Measurements from ENCODE around the gene DNAJC11.
"Not testable (repeated sequence)": the region's sequence is repeated elsewhere in the genome, so short reads cannot be mapped to it uniquely, and the experiment has no call there.

Gene DNAJC11

GRCh38 chr1:6695868-6696267 is 5.7 kb downstream of the DNAJC11 start:
- no peak for DNase-seq

- no peak for DNase-seq
Observed at GRCh38 chr1:6694121-6694713, 7.4 kb downstream of the DNAJC11 start.

DNA sequence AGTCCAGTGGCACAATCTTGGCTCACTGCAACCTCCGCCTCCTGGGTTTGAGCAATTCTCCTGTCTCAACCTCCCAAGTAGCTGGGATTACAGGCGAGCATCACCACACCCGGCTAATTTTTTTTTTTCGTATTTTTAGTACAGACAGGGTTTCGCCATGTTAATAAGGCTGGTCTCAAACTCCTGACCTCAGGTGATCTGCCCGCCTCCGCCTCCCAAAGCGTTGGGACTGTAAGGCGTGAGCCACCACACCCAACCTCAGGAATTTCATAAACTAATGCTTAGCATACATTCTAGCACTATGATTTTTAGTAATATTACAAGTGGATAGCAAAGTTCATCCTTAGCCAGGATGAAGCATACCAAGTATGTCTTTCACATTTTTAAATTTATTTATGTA is 8.7 kb downstream of the DNAJC11 start:
- DNase-seq = no peak

- no peak for DNase-seq
Observed at GRCh38 chr1:6691507-6691906, 10.1 kb downstream of the DNAJC11 start.

DNA sequence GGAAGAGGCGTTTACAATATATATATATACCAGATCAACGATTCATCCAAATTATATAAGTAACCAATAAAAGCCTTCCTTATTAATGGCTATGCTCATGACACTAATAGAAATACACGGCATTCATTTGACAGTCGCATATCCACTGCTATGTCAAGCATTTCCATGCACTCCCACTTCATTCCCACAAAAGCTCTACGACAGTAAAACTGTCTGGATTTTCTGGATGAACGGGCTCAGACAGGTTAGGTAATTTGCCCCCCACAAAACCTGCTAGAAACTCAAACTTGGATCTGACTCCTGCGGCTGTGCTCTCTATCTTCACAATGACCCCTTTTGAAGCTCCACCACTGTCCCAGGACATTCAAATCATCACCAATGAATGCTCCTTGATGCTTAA is 11.4 kb downstream of the DNAJC11 start:
- no peak for DNase-seq

DNA sequence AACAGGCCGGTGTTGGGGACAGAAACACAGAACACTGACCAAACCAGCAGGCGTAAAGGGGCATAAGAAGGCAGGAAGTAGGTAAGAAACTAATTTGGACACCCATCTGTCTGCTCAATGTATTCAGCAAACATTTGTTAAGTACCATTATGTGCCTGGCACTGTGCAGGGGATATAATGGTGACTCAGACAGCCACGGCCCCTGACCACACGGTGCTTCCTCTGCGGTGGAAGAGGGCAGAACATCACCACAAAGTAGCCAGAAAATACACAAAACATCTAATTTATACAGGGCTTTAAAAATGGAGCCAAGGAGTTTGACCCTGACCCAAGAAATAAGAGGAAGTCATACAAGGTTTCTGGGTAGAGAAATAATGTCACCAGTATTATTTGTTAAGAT is 12.9 kb downstream of the DNAJC11 start:
- DNase-seq = no peak

DNA sequence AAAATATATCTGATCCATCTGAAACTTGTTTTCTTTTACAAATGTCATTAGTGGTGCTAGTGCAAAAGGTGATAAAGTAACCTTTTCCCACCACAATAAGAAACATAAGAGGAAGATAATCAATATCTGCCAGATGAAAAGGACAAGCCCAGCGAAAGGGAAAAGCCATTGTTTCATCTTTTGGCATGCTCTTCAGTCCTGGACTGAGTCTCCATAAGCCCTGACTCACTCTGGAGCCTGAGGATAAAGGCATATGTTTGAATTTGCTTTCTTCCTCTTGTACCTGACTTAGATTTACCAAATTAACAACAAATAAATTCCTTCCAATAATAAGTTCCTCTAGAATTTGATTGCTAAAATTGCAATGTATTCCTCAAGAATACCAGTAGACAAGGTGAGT is 13.6 kb downstream of the DNAJC11 start:
- no peak for DNase-seq

GRCh38 chr1:6686294-6686693 is 15.3 kb downstream of the DNAJC11 start:
- no peak for DNase-seq

GRCh38 chr1:6685381-6685780 is 16.2 kb downstream of the DNAJC11 start:
- DNase-seq = no peak

DNA sequence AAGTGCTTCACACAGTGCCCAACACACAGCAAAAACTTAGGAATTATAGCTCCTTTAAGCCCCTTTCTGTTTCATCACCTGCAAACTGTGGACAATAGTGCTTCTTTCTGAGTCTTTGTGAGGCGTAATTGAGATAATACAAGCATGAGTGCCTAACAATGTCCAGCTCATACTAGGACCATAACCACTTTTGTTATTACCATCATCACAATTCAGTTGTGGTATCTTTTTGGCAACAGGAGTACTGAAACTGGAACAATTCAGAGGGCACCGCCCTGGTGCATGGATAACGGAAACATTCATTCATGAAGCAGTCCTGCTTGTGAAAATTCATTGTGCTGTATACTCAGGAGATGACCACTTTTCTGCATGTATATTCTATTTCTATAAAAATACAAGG is 18.2 kb downstream of the DNAJC11 start:
- DNase-seq = no peak

- DNase-seq = no peak
Observed at GRCh38 chr1:6675941-6676340, 25.7 kb downstream of the DNAJC11 start.

GRCh38 chr1:6674771-6675170 is 26.8 kb downstream of the DNAJC11 start:
- DNase-seq = no peak

GRCh38 chr1:6673816-6674398 is 27.7 kb downstream of the DNAJC11 start:
- no peak for DNase-seq

GRCh38 chr1:6672558-6672957 is 29.1 kb downstream of the DNAJC11 start:
- DNase-seq = no peak

- no peak for DNase-seq
Observed at GRCh38 chr1:6668503-6668902, 33.1 kb downstream of the DNAJC11 start.

DNA sequence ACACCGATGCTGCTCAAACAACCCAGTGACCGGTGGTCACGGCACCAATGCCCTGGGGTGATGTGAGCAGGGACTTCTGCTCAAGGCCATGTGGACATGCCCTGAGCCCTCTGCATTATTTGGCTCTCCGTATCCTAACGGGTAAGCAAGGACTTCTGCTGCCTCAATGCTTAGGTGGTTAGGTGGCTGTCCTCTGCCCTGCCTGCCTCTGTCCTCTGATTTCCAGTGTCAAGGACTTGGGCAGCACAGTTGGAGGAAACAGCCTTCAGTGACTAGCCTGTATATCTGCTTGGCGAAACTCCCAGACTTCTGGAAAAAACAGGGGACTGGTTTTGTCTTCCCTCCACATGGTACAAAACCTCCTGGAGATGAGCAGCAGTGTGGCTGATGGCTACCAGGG is 34.5 kb downstream of the DNAJC11 start:
- no peak for DNase-seq

DNA sequence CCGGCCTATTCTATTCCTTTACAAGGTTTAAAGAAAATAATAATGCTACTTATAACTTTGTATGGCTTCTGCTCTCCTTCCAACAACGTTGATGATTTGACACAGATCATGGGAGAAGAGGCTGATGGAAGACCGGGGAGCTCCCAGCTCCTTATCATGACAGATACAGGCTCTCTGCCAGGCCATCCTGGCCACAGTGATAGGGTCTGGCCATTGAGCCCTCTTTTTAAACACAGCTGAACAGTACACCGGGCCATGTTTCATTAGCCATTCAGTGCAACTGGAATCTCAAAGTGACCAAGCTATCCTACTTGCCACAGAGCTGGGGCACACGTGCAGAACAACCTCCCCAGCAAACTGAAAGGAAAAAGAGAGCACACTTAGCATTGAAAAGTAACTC is 34.9 kb downstream of the DNAJC11 start:
- no peak for DNase-seq

DNA sequence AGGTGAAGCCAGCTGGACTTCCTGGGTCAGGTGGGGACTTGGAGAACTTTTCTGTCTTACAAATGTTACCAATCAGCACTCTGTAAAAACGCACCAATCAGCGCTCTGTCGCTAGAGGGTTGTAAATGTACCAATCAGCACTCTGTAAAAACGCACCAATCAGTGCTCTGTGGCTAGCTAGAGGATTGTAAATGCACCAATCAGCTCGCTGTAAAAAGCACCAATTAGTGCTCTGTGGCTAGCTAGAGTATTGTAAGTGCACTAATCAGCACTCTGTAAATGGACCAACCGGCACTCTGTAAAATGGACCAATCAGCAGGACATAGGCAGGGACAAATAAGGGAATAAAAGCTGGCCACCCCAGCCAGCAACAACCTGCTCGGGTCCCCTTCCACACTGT is 39.1 kb downstream of the DNAJC11 start:
- not testable (repeated sequence) for DNase-seq

DNA sequence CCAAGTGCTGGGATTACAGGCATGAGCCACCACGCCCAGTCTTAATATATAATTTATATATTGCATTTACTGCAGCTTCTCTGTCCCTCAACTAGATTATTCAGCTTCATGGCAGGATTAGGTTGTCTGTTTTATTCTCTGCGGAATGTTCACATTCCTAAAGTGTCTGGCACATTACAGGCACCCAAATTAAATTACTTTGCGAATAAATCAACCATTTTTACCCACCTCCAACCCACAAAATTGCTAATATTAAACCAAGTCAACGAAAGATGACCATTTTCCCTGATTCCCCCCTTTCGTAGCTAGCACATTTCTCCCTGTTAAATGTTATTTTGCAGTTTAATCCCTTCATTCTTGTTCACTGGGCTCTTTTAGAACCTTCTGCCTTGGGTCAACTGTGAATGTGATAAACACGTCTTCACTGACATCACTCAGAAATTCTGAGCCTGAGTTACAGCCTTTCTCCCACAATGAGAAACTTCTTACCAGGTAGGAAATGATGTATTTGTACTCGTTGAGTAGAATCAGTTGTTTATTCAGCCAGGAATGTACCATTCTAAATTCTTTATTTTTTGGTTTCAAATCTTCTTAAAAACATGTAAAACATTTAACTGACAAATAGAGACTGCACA is 41.1 kb downstream of the DNAJC11 start:
- no peak for DNase-seq

DNA sequence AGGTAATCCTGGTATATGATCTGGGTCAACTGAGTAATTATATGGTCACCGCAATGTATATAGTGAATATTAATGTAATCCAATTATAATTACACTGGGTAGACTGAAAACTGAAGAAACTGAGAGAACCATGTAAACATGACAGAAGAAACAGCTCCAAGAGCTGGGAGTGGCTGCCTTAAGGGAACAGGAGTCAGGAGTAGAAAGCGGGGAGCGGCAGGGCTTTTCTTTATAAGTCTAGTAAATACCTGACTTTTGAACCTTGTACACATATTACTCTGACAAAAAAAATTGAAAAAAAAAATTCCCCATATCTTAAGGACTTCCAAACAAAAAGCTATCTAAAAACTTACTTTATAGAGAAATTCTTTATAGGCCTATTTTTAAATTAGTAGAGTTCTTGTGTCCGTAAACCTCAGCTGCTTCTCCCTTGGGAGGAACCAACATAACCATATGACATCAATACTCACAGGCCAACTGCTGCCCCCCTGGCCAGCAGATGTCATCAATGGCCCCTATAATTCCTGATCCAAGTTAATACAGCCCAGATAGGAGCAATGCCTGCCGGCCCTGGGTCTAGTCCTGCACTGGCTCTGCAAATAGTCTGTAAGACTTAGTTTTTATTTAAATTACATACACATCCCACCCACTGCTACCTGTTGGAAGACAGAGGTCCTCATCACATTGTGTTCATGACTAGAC is 43.1 kb downstream of the DNAJC11 start:
- no peak for DNase-seq

GRCh38 chr1:6657138-6657537 is 44.5 kb downstream of the DNAJC11 start:
- DNase-seq = no peak

DNA sequence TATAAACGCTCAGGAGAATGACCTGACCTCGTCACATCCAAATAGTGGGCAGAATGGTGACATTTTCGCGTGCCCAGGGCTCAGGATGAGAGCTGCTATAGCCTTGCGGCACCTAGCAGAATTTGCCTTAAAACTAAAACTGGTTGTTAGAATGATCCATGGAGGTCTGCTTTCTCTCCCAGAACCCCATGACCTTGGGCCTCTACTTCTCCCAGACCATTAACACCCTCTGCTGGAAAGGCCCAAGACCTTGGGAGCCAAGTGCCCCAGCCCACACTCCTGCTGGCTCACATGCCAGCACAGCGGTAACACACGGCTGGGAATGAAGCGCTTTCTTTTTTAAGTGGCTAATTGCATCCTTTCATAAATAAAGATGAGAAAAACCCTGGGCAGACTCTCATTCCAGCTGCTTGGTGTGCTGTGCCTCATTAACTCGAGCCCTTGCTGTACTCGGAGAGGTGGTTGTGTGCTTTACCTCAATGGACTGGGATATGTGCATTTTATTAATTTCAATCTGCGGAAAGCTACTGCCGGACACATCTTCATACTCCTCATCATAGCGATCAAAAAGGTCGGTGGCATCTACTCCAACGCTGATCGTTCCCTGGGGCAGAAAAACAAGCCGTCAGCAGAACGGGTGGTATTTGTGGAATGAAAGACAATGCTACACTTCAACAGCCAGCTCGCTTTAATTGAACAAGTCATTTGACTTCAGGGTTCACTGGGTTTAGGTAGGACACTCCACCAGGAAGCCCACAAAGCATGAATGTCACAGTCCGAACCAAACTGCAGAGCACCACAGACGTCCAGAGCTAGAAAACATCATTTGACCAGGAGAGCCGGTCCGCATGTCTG is 48.0 kb downstream of the DNAJC11 start:
- DNase-seq = no peak

DNA sequence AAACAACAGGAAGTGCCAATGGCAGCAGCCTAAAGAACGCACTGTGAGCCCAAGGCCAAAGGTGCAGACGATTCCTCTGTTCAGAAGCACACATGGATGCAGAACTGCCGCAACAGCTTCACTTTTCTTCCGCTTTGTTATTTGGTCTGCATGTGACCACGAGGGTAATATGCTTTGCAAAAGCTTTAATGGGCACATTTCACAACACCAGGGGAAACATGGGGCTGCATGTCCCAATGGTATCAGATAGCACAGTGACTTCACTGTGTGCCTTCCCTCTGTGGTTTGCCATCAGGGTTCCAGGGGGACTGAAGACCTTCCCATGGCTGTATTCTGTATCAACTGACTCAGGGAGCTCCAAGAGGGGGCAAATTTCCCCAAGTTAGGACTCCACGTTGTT is 48.6 kb downstream of the DNAJC11 start:
- no peak for DNase-seq

Measured in CD4-positive, alpha-beta T cell treated with Interleukin-10 for 1 hour (primary cell).